Suprapubic skin (tissue), 4 donors: Measurements from ENCODE around the gene DPF1. TPM values are rescaled to one million over a fixed set of nuclear protein-coding genes. Genes with fewer than 3 reads are reported as not detected.
A peak's percentile ranks its signal among the peaks of the same experiment; 100 is the strongest.

Source experiments
- DNase-seq, 2 donors: peaks; one replicate each; pipeline ENCODE4 v3.0.0-alpha.2; 2019; ENCODE audit warnings: low spot score in 2 of 2
- H3K27ac ChIP-seq: fragments of 200-600 bp; sonication (generic); one replicate; pipeline ENCODE4 v1.5.1; 2019
- H3K27me3 ChIP-seq: fragments of 200-600 bp; sonication (generic); one replicate; pipeline ENCODE4 v1.5.1; 2019
- H3K36me3 ChIP-seq: fragments of 200-600 bp; sonication (generic); one replicate; pipeline ENCODE4 v1.5.1; 2019
- H3K4me1 ChIP-seq: fragments of 200-600 bp; sonication (generic); one replicate; pipeline ENCODE4 v1.5.1; 2019
- H3K4me3 ChIP-seq: fragments of 200-600 bp; sonication (generic); one replicate; pipeline ENCODE4 v1.5.1; 2019; ENCODE audit warnings: mild to moderate bottlenecking
- H3K9me3 ChIP-seq: fragments of 200-600 bp; sonication (generic); one replicate; pipeline ENCODE4 v1.5.1; 2019
- EP300 ChIP-seq: sonication (generic); formaldehyde crosslinking; IDR thresholded peaks from one replicate; pipeline ENCODE4 v1.6.1; 2017; ENCODE audit warnings: antibody characterized with exemption
- POLR2A ChIP-seq, 2 donors: fragments of 450-650 bp; IDR thresholded peaks; one replicate each; pipeline ENCODE4 v1.6.1; 2017; ENCODE audit warnings: antibody characterized with exemption in 2 of 2, mild to moderate bottlenecking in 2 of 2, moderate library complexity in 2 of 2
- POLR2AphosphoS5 ChIP-seq, 3 donors: sonication (generic); formaldehyde crosslinking; IDR thresholded peaks; one replicate each; pipeline ENCODE4 v1.6.1; 2017; ENCODE audit warnings: antibody characterized with exemption in 3 of 3
- WGBS: methylation state at CpG from one replicate; pipeline ENCODE4 v1.1.5; 2018; 5-methylcytosine and 5-hydroxymethylcytosine counted together
- total RNA-seq, 4 donors: library from RNA; depleted of rRNA; stranded (reverse); fragments of >200 nt; gene quantifications; one replicate each; pipeline ENCODE4 v1.1.0, GENCODE V29; 2016
- TF ChIP-seq, protein P1 (sequence below), 2 donors: fragments of 200-600 bp in 1 of 2; fragments of 450-650 bp in 1 of 2; sonication (generic) in 1 of 2; IDR thresholded peaks; one replicate each; pipeline ENCODE4 v1.5.1; 2016 to 2019; ENCODE audit warnings: antibody characterized with exemption in 2 of 2, mild to moderate bottlenecking in 1 of 2, moderate library complexity in 1 of 2

DPF1 gene
- total RNA-seq, 4 donors from 2014 or later = 1.1 TPM; not detected in 3

DNA sequence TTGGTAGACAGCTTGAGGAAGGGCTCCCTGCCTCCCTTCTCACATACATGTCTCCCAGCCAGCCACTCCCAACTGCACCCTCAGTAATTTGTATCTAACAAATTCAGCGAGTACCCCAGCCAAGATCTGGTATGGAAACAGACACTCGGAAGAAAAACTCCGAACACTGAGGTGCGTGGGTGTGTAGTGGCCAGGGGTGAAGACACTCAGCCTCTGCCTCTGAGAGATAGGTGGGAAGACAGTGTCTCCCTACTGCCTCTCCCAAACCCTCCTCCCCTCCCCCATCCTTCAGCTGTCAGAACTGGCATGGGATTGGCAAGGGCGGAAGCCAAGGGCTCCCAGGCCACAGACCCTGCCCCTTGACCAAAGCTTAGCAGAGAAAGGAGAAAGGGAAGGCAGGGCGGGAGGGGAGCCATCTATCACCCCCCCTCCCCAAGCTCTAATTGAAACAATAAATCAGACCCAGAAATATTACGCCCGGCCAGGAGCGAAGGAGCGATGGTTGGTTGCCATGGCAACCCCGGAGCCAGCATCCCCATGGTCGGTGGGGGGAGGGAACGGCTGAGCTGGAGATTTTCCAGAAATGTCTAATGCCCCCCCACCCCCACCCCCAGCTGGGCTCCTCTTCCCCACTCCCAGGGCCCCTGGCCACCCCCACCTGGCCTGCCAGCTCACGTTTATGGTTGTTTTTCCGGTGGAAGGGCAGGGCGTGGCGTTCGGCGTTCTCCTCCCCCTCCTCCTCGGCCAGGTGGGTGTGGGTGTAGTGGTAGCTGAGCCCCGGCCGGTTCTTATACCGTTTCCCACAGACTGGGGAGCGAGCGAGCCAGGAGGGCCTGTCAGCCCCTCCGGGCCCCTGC, 7.0 kb downstream of the DPF1 start:
- peaks cover 23% of the 10 kb centered on the region for H3K27me3 ChIP-seq
- no peak for DNase-seq
- WGBS = 66% methylated on average over 5 of the region's 26 CpGs
- TF ChIP-seq POLR2AphosphoS5 (IDR thresholded peaks at IDR 0.05) (no peak), EP300 (no peak), POLR2A (IDR thresholded peaks at IDR 0.05) (no peak)
- TF ChIP-seq, protein P1, sequence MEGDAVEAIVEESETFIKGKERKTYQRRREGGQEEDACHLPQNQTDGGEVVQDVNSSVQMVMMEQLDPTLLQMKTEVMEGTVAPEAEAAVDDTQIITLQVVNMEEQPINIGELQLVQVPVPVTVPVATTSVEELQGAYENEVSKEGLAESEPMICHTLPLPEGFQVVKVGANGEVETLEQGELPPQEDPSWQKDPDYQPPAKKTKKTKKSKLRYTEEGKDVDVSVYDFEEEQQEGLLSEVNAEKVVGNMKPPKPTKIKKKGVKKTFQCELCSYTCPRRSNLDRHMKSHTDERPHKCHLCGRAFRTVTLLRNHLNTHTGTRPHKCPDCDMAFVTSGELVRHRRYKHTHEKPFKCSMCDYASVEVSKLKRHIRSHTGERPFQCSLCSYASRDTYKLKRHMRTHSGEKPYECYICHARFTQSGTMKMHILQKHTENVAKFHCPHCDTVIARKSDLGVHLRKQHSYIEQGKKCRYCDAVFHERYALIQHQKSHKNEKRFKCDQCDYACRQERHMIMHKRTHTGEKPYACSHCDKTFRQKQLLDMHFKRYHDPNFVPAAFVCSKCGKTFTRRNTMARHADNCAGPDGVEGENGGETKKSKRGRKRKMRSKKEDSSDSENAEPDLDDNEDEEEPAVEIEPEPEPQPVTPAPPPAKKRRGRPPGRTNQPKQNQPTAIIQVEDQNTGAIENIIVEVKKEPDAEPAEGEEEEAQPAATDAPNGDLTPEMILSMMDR (IDR thresholded peaks at IDR 0.05) = no peak
- no peak overlapping the region for H3K4me3 ChIP-seq
- H3K27ac ChIP-seq = no peak overlapping the region
- H3K9me3 ChIP-seq = no peaks in the 10 kb centered on the region
- no peaks in the 10 kb centered on the region for H3K36me3 ChIP-seq
- H3K4me1 ChIP-seq = peaks cover 7% of the 10 kb centered on the region

DNA sequence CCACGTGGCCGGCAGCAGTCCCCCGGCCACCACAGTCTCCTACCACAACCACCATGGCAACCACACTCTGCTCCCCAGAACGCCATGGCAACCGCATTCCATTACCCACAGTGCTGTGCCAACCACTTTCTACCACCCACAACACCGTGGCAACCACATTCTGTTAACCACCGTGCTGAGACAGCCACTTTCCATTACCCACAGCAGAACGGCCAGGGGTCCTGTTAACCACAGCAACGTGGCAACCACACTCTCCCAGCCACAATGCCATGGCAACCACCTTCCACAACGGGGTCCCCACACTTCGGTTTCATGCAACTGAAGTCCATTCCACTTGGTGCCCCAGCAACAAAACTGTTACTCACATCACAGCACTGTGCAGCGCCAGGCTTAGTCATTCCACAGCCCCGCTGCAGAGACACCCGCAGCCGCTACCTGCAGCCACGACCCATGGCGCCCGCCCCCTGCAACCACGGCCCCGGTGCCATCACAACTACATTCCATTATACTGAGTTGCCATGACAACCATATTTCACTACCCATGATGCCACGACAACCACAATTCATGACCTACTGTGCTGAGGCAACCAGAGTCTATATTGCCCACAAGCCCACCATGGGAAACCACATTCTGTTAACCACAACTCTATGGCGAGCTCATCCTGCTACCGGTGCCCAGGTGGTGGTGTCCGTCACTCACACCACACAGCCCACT, 10.0 kb downstream of the DPF1 start:
- no peak overlapping the region for H3K4me3 ChIP-seq
- no peaks in the 10 kb centered on the region for H3K36me3 ChIP-seq
- no peak for TF ChIP-seq POLR2AphosphoS5 (IDR thresholded peaks at IDR 0.05)
- no peak for TF ChIP-seq EP300
- TF ChIP-seq, protein P1 (IDR thresholded peaks at IDR 0.05) = no peak
- no peak for TF ChIP-seq POLR2A (IDR thresholded peaks at IDR 0.05)
- DNase-seq = peak in 1 of 2 donors; percentile 67
- no peak overlapping the region for H3K27ac ChIP-seq
- H3K4me1 ChIP-seq = peaks cover 33% of the 10 kb centered on the region
- no peaks in the 10 kb centered on the region for H3K9me3 ChIP-seq
- peaks cover 18% of the 10 kb centered on the region for H3K27me3 ChIP-seq
- 64% methylated on average over 22 of the region's 24 CpGs for WGBS

DNA sequence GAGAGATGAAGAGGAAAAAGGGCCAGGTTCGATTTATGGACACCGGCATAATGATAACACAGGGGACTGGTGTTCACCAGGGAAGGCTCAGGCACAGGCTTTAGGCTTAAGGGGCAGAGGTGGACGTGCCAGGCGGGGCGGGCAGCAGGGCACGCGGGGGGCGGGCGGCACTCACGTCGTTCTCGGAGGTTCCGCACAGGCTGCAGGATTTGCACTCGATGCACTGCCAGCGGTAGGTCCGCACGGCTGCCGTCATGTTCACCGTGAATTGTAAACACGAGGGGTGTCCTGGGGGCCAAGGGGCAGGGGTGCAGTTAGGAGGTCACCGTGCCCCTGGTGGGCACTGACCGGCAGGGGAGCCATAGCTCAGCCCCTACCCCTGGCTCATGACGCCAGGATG, 10.6 kb downstream of the DPF1 start:
- DNase-seq = peak in 1 of 2 donors; percentile 70
- no peak overlapping the region for H3K27ac ChIP-seq
- 85% methylated on average over 18 of the region's 23 CpGs for WGBS
- H3K4me3 ChIP-seq = no peak overlapping the region
- no peaks in the 10 kb centered on the region for H3K9me3 ChIP-seq
- TF ChIP-seq EP300 (no peak), POLR2A (IDR thresholded peaks at IDR 0.05) (no peak), POLR2AphosphoS5 (IDR thresholded peaks at IDR 0.05) (no peak)
- TF ChIP-seq, protein P1 (IDR thresholded peaks at IDR 0.05) = no peak
- peaks cover 18% of the 10 kb centered on the region for H3K27me3 ChIP-seq
- H3K4me1 ChIP-seq = peaks cover 37% of the 10 kb centered on the region
- no peaks in the 10 kb centered on the region for H3K36me3 ChIP-seq

DNA sequence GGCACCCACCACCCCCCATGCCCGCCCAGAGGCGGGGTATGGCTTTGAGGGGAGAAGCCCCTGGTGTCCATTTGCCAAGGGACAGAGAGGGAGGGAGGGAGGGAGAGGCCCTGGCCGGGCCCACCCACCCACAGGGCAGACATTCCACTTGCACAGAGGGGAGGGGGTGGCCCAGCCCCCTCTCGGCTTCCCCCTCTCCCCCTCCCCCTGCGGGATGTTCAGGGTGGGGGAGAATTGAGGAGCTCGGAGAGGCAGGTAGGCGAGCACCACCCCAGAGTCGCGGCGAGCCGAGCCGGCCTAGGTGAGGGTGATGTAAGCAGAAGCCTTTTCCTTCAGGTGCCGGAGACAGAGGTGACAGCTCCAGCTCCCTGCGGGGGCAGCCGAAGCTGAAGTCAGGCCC, 12.3 kb downstream of the DPF1 start:
- H3K27me3 ChIP-seq = peaks cover 9% of the 10 kb centered on the region
- TF ChIP-seq, protein P1 (IDR thresholded peaks at IDR 0.05) = no peak
- TF ChIP-seq POLR2A (IDR thresholded peaks at IDR 0.05) (no peak), EP300 (no peak), POLR2AphosphoS5 (IDR thresholded peaks at IDR 0.05) (no peak)
- WGBS = 43% methylated on average over 11 of the region's 15 CpGs
- peaks cover 30% of the 10 kb centered on the region for H3K4me1 ChIP-seq
- no peak overlapping the region for H3K4me3 ChIP-seq
- H3K9me3 ChIP-seq = no peaks in the 10 kb centered on the region
- H3K27ac ChIP-seq = no peak overlapping the region
- peaks cover under 1% of the 10 kb centered on the region for H3K36me3 ChIP-seq
- peak in 1 of 2 donors; percentile 70 for DNase-seq

DNA sequence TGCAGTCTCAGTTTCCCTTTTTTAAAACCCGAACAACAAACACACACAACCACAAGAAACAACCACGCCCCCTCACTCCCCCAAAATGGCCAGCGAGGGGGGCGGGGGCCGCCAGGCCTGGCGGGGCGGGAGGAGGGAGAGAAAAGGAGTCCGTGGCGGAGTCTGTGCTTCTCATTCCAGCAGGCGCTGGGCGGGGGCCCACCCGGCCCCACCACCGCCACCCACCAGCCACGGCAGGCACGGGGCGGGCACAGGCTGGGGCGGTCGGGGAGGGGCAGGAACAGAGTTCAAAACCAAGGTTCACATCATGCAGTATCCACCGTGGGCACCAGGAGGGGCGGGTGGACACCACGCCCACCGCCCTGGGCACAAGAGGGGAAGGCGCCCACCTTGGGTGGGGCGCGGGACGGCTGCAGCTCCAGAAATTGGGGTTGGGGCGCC, 12.9 kb downstream of the DPF1 start:
- Histone ChIP-seq H3K4me1 (peaks cover 30% of the 10 kb centered on the region), H3K9me3 (no peaks in the 10 kb centered on the region), H3K36me3 (peaks cover 7% of the 10 kb centered on the region), H3K27me3 (peaks cover 9% of the 10 kb centered on the region), H3K27ac (no peak overlapping the region), H3K4me3 (peak overlapping the region; percentile 33)
- DNase-seq = peak in 1 of 2 donors; percentile 65
- no peak for TF ChIP-seq EP300
- TF ChIP-seq POLR2A (IDR thresholded peaks at IDR 0.05) = no peak
- TF ChIP-seq, protein P1 (IDR thresholded peaks at IDR 0.05) = no peak
- WGBS = 6% methylated on average over 26 of the region's 27 CpGs
